NT2/D1 (cell line): ENCODE measurements around the gene U2AF2.

Source experiments
- DNase-seq: peaks from one replicate; pipeline ENCODE4 v3.0.0-alpha.2; 2011; ENCODE audit warnings: low read depth, low spot score
- H3K27me3 ChIP-seq: 2 replicates; pipeline ENCODE4 v1.6.0; 2011; ENCODE audit warnings: mild to moderate bottlenecking; ENCODE audit not compliant: insufficient read length, insufficient read depth
- H3K36me3 ChIP-seq: 2 replicates; pipeline ENCODE4 v1.6.1; 2011; ENCODE audit warnings: mild to moderate bottlenecking, low read length, mixed read lengths; ENCODE audit not compliant: insufficient read depth, insufficient read length
- H3K4me1 ChIP-seq: 2 replicates; pipeline ENCODE4 v1.5.1; 2011; ENCODE audit not compliant: insufficient read depth, insufficient read length
- H3K4me3 ChIP-seq: 2 replicates; pipeline ENCODE4 v1.5.1; 2011; ENCODE audit warnings: low read depth; ENCODE audit not compliant: insufficient read length
- H3K9ac ChIP-seq: 2 replicates; pipeline ENCODE4 v1.6.0; 2011; ENCODE audit warnings: low read depth; ENCODE audit not compliant: insufficient read length
- H3K9me3 ChIP-seq: 2 replicates; pipeline ENCODE4 v1.5.1; 2011; ENCODE audit warnings: mild to moderate bottlenecking, low read length; ENCODE audit not compliant: insufficient read depth
- SUZ12 ChIP-seq: IDR thresholded peaks from 2 replicates; pipeline ENCODE4 v1.6.1; 2011; ENCODE audit not compliant: insufficient read length, insufficient read depth; ENCODE audit errors: extremely low read depth
- YY1 ChIP-seq: IDR thresholded peaks from 2 replicates; pipeline ENCODE4 v1.6.1; 2011; ENCODE audit not compliant: insufficient read length, insufficient read depth
- ZNF274 ChIP-seq: IDR thresholded peaks from 2 replicates; pipeline ENCODE4 v1.6.1; 2011; ENCODE audit warnings: mild to moderate bottlenecking, low read depth, low read length

Gene U2AF2

GRCh38 chr19:55618426-55618825, 36.4 kb upstream of the U2AF2 start:
- H3K9ac ChIP-seq: no peak overlapping the region
- H3K4me1 ChIP-seq: no peaks in the 10 kb centered on the region
- H3K4me3 ChIP-seq: no peak overlapping the region
- H3K9me3 ChIP-seq: no peaks in the 10 kb centered on the region
- no peaks in the 10 kb centered on the region for H3K27me3 ChIP-seq
- TF ChIP-seq YY1: no peak
- TF ChIP-seq SUZ12: no peak
- TF ChIP-seq ZNF274: no peak
- no peak for DNase-seq
- H3K36me3 ChIP-seq: peaks cover 48% of the 10 kb centered on the region

- Histone ChIP-seq H3K4me3 (no peak overlapping the region), H3K4me1 (no peaks in the 10 kb centered on the region), H3K27me3 (no peaks in the 10 kb centered on the region), H3K9ac (no peak overlapping the region), H3K9me3 (no peaks in the 10 kb centered on the region), H3K36me3 (peaks cover 46% of the 10 kb centered on the region)
- no peak for TF ChIP-seq ZNF274
- TF ChIP-seq SUZ12: no peak
- TF ChIP-seq YY1: no peak
- DNase-seq: no peak
Observed at GRCh38 chr19:55619286-55619685, 35.5 kb upstream of the U2AF2 start.

- Histone ChIP-seq H3K4me1 (no peaks in the 10 kb centered on the region), H3K4me3 (no peak overlapping the region), H3K9me3 (no peaks in the 10 kb centered on the region), H3K9ac (no peak overlapping the region), H3K27me3 (no peaks in the 10 kb centered on the region), H3K36me3 (peaks cover 35% of the 10 kb centered on the region)
- no peak for DNase-seq
- TF ChIP-seq YY1: no peak
- no peak for TF ChIP-seq ZNF274
- TF ChIP-seq SUZ12: no peak
Observed at GRCh38 chr19:55620410-55621204, 34.2 kb upstream of the U2AF2 start.

GRCh38 chr19:55621205-55621672, 33.6 kb upstream of the U2AF2 start:
- no peak for TF ChIP-seq YY1
- no peak overlapping the region for H3K9ac ChIP-seq
- no peaks in the 10 kb centered on the region for H3K9me3 ChIP-seq
- H3K36me3 ChIP-seq: peaks cover 30% of the 10 kb centered on the region
- H3K4me3 ChIP-seq: no peak overlapping the region
- no peak for DNase-seq
- H3K27me3 ChIP-seq: no peaks in the 10 kb centered on the region
- no peaks in the 10 kb centered on the region for H3K4me1 ChIP-seq

DNA sequence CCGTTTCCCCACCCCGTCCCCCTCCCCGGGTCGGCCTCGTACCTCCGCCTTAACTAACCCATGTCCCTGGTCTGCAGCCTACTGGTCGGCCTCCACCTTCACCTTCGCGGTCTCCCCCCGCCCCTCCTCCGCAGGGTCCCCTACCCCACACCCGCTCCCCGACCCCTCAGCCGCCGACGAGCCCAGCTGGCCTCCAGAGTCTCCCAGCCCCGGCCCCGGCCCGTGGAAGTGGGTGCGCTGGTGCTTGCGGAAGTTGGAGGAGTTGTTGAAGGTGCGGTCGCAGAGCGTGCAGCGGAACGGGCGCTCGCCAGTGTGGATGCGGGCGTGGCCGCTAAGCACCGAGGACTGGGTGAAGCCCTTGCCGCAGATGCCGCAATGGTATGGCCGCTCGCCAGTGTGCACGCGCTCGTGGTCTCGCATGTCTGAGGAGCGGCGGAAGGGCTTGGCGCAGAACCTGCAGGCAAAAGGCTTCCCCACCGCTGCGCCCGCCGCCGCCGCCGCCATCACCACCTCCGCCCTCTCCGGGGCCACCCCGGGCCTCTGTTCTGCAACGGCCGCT, 33.1 kb upstream of the U2AF2 start:
- H3K9me3 ChIP-seq: no peaks in the 10 kb centered on the region
- no peak overlapping the region for H3K9ac ChIP-seq
- peaks cover 25% of the 10 kb centered on the region for H3K36me3 ChIP-seq
- no peak for TF ChIP-seq YY1
- TF ChIP-seq ZNF274: no peak
- TF ChIP-seq SUZ12: no peak
- no peaks in the 10 kb centered on the region for H3K27me3 ChIP-seq
- no peaks in the 10 kb centered on the region for H3K4me1 ChIP-seq
- no peak for DNase-seq
- no peak overlapping the region for H3K4me3 ChIP-seq

GRCh38 chr19:55622242-55622969, 32.4 kb upstream of the U2AF2 start:
- H3K27me3 ChIP-seq: no peaks in the 10 kb centered on the region
- TF ChIP-seq YY1 (no peak), ZNF274 (no peak), SUZ12 (no peak)
- H3K36me3 ChIP-seq: peaks cover 20% of the 10 kb centered on the region
- no peaks in the 10 kb centered on the region for H3K4me1 ChIP-seq
- H3K9ac ChIP-seq: no peak overlapping the region
- H3K9me3 ChIP-seq: no peaks in the 10 kb centered on the region
- DNase-seq: no peak
- no peak overlapping the region for H3K4me3 ChIP-seq

DNA sequence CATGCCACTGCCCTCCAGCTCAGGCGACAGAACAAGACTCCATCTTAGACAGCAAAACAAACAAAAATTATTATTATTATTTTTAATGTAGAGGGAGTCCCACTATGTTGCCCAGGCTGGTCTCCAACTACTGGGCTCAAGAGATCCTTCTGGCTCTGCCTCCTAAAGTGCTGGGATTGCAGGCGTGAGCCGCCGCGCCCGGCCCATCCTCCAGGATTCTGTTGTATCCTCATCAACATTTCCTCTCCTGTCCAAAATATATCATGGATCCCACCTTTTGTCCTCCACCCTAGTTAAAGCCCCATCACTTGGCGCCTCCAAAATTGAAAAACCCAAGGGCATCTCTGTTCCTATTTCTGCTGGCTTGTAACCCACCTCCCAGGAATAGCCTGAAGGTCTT, 31.7 kb upstream of the U2AF2 start:
- Histone ChIP-seq H3K27me3 (no peaks in the 10 kb centered on the region), H3K9me3 (no peaks in the 10 kb centered on the region), H3K4me3 (no peak overlapping the region), H3K9ac (no peak overlapping the region), H3K4me1 (no peaks in the 10 kb centered on the region), H3K36me3 (peaks cover 18% of the 10 kb centered on the region)
- no peak for DNase-seq
- TF ChIP-seq YY1: no peak
- TF ChIP-seq SUZ12: no peak
- TF ChIP-seq ZNF274: no peak
